HG03575 (cell line): ENCODE measurements around the gene TMC5.

Source experiments
- ATAC-seq: cut with Tn5 transposase; IDR thresholded peaks from one replicate; pipeline ENCODE4 v1.9.1; 2021; ENCODE audit not compliant: unreplicated experiment, insufficient number of reproducible peaks, low FRiP score; ENCODE audit errors: extremely low read depth

TMC5 gene

DNA sequence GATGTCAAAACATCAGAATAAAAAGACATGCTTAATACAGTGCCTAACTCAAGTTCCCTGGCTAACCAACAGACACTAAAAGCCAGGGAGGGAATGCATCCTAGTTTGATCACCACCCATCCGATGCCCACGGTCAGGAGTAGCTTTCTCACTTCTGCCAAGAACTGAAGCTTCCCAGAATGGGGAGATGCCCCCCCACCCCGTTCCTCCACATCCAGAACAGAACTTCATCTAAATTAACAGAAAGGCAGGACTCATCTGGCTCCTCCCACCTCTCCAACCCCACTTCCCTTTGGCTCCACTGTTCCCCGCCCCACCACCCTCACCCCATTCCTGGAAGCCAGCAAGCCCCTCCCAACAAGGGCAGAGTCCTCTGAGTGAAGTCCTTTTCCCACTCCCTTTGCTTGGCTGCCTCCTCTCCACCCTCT, 70.5 kb downstream of the TMC5 start:
- ATAC-seq = no peak

- no peak for ATAC-seq
These were observed 72.9 kb downstream of the TMC5 start for GRCh38 chr16:19490619-19491018.

DNA sequence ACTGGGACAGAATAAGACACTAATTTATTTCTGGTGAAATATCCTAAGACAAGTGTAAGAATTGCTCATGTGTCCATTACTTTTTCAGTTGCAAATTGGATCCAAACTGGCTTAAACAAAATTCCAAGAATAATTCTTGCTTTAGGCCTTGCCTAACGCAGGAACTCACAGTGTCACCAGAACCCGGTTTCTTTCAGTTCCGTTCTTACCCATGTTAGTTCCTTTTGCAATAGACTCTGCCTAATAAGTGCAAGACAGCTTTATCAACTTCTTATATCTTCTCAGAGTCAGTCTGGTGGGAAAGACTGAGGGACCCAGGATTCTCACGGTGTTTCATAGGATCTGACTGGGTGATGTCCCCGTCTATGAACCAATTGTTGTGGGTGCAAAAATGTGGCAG, 79.5 kb downstream of the TMC5 start:
- no peak for ATAC-seq

GRCh38 chr16:19499006-19499405, 81.3 kb downstream of the TMC5 start:
- ATAC-seq = no peak

DNA sequence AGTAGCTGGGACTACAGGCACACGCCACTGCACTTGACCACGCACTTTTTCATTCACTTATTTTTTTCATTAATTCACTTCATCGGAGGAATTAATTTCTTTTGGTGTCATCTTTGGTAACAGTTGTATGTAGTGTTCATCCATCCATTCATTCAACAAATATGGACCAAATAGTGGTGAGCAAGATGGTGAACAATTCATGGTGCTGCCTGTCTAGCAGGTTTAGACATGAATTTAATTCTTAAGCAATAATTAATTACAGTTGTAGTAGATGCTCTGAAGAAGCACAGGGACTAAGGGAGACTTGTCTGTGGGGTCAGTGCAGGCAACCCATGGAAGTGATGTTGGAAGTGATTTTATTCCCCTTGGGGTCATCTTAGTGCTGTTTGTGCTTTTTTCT, 81.8 kb downstream of the TMC5 start:
- ATAC-seq = no peak

- ATAC-seq = no peak
These were observed 84.9 kb downstream of the TMC5 start for GRCh38 chr16:19502395-19503131.

- no peak for ATAC-seq
These were observed 85.9 kb downstream of the TMC5 start for GRCh38 chr16:19503461-19504075.

DNA sequence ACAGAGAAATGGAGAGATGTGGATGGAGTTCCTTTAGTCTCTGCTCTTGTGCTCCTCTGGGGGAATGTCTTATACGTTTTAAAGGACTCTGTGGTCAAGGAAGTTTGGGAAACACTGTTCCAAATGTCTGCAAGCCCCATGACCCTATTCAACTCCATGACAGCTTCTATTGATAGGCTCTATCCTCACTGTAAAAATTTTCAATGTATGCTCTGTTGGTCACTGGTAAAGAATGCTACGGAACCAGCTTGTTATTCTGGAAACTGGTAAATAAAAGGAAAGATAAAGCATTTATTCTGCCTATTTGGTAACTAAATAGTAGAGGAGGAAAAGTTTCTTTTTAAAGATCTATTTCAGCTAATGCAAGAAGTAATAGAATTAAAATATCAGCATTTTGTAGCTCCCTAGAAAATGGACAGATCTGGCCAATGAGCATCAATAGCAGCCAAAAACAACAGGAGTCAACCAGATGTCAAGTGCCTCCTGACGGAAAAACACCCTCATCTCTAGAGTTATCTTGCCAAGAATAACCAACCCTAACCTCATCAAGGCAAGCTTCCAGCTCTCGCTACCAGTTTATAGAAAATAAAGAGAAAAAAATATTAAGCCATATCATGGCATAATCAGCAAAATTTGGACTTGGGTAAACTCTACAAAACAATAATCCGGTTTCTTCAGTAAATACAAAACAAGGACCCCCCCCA, 88.1 kb downstream of the TMC5 start:
- no peak for ATAC-seq

DNA sequence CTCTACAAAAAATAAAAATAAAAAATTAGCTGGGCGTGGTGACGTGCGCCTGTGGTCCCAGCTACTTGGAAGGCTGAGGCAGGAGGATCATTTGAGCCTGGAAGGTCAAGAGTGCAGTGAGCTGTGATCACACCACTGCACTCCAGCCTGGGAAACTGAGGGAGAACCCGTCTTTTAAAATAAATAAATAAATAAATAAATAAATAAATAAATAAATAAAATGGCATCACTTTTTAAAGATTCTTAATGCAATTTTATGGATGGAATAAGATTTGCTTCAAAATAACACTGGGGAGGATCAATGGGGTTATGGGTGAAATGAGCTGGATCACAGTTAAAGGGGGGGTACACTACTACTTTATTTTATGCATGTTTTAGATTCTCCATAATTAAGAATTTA, 89.3 kb downstream of the TMC5 start:
- ATAC-seq = no peak

DNA sequence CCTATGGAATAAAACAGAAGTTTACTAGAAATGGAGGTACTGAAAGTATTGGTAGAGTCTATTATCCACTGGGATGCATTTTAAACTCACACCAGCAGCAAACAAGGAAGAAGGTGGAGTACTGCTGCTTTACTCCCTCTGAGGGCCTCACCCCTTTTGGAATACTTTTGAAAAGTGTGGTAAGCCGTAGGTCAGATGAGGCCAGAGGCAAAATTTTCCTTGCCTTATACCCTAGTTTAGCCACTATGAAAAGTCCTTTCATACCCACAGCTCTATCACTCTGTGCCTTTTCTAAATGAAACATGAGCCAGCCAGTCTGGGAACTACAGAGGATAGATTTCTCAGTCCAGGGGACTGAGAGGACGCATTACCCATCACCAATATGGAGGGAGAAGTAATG, 90.2 kb downstream of the TMC5 start:
- ATAC-seq = no peak

GRCh38 chr16:19512297-19512696, 94.6 kb downstream of the TMC5 start:
- ATAC-seq = no peak

- ATAC-seq = no peak
These were observed 95.8 kb downstream of the TMC5 start for GRCh38 chr16:19513377-19514053.

DNA sequence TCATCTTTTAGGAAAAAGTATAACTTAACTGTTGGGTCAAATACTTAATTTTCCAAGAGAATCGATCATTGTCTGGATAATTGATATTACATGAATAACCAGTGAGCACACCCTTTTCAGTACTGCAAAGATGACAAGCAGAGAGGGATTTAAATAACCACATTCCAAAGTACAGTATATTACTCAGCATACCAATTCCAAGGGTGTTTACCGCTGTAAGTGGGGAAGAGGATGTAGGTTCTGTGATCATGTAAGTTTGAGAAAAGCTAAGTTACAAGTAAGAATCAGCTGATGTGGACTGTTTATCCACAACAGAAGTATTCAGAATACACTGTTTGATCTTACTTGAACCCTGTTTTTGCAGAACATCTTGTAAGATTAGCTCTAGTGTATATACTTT, 98.1 kb downstream of the TMC5 start:
- no peak for ATAC-seq

DNA sequence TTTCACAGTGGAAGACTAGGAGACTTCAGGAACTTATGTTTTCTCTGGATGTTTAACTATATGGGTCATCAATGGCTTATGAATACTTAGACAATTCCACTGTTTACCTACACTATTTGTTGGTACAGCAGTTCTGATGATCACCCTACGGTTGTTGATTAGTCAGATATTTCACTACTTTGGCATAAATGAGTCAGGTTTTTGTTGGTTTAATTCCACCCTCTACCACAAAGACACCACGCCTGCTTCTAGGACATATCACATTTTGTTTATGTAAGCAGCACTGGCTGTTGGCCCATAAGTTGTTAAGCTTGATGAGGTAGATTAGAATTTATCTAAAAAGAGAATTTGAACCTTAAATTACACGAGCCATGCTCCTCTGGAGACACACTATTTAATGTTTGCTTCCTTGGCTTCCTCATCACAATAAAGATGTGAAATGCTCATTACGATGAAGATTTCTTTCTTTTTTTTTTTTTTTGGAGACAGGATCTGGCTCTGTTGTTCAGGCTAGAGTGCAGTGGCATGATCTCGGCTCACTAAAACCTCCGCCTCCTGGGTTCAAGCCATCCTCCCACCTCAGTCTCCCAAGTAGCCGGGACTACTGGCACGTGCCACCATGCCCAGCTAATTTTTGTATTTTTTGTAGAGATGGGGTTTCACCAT, 99.9 kb downstream of the TMC5 start:
- ATAC-seq = no peak

GRCh38 chr16:19518388-19518787, 100.7 kb downstream of the TMC5 start:
- no peak for ATAC-seq

- no peak for ATAC-seq
These were observed 103.2 kb downstream of the TMC5 start for GRCh38 chr16:19520861-19521331.

DNA sequence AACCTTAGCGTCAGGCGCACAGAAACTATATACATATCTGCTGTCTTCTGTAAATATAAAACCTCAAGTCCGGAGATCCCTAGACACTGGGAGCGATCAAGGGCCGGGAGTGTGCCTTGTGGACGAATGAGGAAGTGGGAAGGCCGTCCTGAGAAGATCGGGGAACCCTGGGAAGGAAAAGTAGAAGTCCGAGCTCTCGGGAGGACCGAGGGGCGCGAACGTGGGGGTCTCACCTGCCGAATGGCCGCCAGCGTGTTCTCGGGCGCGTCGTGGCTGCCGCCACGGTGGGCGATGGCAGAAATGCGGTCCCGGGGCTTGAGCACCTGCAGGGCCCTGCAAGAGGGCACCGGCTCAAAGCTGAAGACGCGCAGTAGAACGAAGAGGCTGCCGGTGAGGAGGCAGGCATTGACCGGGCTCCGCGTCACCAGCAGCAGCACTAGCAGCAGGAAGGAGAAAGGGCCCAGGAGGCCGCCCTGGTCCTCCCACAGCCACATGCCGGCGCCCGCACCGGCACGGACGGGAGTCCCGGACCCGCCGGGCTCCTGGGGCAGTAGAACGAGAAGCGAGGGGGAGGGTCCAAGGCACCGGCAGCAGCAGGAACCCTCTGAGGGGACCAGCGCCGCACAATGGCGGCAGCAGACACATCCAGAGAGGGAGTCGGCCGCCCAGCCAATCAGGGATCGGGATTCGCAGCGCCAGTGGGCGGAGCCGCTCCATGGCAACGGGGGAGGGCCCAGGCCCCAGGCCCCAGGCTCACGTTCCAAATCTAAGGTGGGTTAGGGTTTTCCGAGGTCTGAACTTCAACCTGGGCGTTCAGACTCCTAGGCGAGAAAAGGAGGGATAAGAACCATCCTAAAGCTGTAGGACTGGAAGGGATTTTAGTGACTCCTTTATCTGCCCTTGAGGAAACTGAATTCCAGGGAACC, 104.1 kb downstream of the TMC5 start, which contains the start of gene GDE1:
TSS of gene GDE1 (minus strand) at position 628 of the 926 bp plus-strand sequence. CDS start at position 494, 134 bp downstream.
- ATAC-seq = peak; percentile 45

DNA sequence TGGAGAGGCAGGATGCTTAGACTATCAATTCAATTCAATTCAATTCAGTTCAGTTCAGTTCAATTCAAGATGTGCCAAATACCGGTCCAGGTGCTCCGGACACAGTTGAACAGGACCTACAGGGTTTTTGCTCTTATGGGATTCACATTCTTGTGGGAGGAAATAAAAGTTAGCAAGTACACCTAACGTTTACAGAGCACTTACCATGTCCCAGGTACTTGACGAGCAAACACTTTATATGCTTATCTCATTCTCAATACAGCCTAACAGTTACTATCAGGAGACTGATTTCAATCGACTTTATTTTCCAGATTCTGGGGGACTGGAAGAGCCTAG, 104.7 kb downstream of the TMC5 start:
- ATAC-seq = no peak
